Neural cell (in vitro differentiated cells): ENCODE measurements around the gene PPP2R1A. TPM values are rescaled to one million over a fixed set of nuclear protein-coding genes. Genes with fewer than 3 reads are reported as not detected.

ENCODE experiments used
- H2AFZ ChIP-seq: fragments of 200-600, 300-800 bp; sonication (generic), shearing (Covaris generic); 2 replicates; pipeline ENCODE4 v1.6.0; 2014; ENCODE audit warnings: low read depth, mild to moderate bottlenecking, antibody characterized with exemption, low read length, moderate library complexity
- H3F3A ChIP-seq: fragments of 200-600 bp; shearing (Covaris generic); 2 replicates; pipeline ENCODE4 v1.6.1; 2016; ENCODE audit warnings: mild to moderate bottlenecking, moderate library complexity, mixed read lengths, antibody characterized with exemption, low read length; ENCODE audit not compliant: insufficient read depth, poor library complexity, severe bottlenecking
- H3K27ac ChIP-seq: fragments of 200-600, 300-800 bp; sonication (generic), shearing (Covaris generic); 2 replicates; pipeline ENCODE4 v1.5.1; 2014; ENCODE audit warnings: mild to moderate bottlenecking, low read length, moderate library complexity
- H3K27me3 ChIP-seq: fragments of 300-800, 200-600 bp; sonication (generic), shearing (Covaris generic); 2 replicates; pipeline ENCODE4 v1.6.0; 2014; ENCODE audit warnings: mild to moderate bottlenecking, low read depth, low read length, moderate library complexity; ENCODE audit not compliant: insufficient read depth
- H3K36me3 ChIP-seq: fragments of 300-800, 200-600 bp; sonication (generic), shearing (Covaris generic); 2 replicates; pipeline ENCODE4 v1.5.1; 2014; ENCODE audit warnings: mild to moderate bottlenecking, antibody characterized with exemption, low read length, moderate library complexity; ENCODE audit not compliant: insufficient read depth
- H3K4me2 ChIP-seq: fragments of 300-800, 200-600 bp; sonication (generic), shearing (Covaris generic); 2 replicates; pipeline ENCODE4 v1.6.0; 2014; ENCODE audit warnings: mild to moderate bottlenecking, low read length
- H3K4me3 ChIP-seq: fragments of 300-800, 200-600 bp; sonication (generic), shearing (Covaris generic); 2 replicates; pipeline ENCODE4 v1.5.1; 2014; ENCODE audit warnings: mild to moderate bottlenecking, low read length, moderate library complexity
- H3K79me2 ChIP-seq: fragments of 200-600 bp; shearing (Covaris generic); replicated peaks from 2 replicates; pipeline ENCODE4 v1.6.0; 2014; ENCODE audit warnings: mild to moderate bottlenecking, low read length, moderate library complexity; ENCODE audit not compliant: insufficient read depth
- H3K9ac ChIP-seq: fragments of 300-800, 200-600 bp; sonication (generic), shearing (Covaris generic); 2 replicates; pipeline ENCODE4 v1.6.1; 2016; ENCODE audit warnings: mild to moderate bottlenecking, low read length, mixed read lengths
- H3K9me2 ChIP-seq: fragments of 200-600 bp; shearing (Covaris generic); 2 replicates; pipeline ENCODE4 v1.6.1; 2016; ENCODE audit warnings: mild to moderate bottlenecking, low read length, mixed read lengths; ENCODE audit not compliant: insufficient read depth
- H3K9me3 ChIP-seq: fragments of 200-600, 300-800 bp; sonication (generic), shearing (Covaris generic); 2 replicates; pipeline ENCODE4 v1.6.1; 2016; ENCODE audit warnings: mild to moderate bottlenecking, mixed run types, low read length, moderate library complexity, mixed read lengths
- H4K20me1 ChIP-seq: fragments of 200-600 bp; shearing (Covaris generic); 2 replicates; pipeline ENCODE4 v1.6.1; 2016; ENCODE audit warnings: mild to moderate bottlenecking, mixed run types; ENCODE audit not compliant: insufficient read depth
- CTCF ChIP-seq: fragments of 450-650 bp; IDR thresholded peaks from 2 replicates; pipeline ENCODE4 v1.5.1; 2014; ENCODE audit warnings: antibody characterized with exemption, mild to moderate bottlenecking, moderate library complexity; ENCODE audit not compliant: poor library complexity, severe bottlenecking
- EP300 ChIP-seq: fragments of 450-650 bp; conservative IDR thresholded peaks from 2 replicates; pipeline ENCODE4 v1.6.1; 2014; ENCODE audit warnings: antibody characterized with exemption, mild to moderate bottlenecking, moderate library complexity; ENCODE audit not compliant: poor library complexity, severe bottlenecking
- EZH2 ChIP-seq: fragments of 200-600, 300-800 bp; shearing (Covaris generic), sonication (generic); IDR thresholded peaks from 2 replicates; pipeline ENCODE4 v1.6.1; 2014; ENCODE audit warnings: antibody characterized with exemption, low read length, borderline replicate concordance, mild to moderate bottlenecking; ENCODE audit not compliant: insufficient read depth, poor library complexity, severe bottlenecking
- MXI1 ChIP-seq: fragments of 450-650 bp; conservative IDR thresholded peaks from 2 replicates; pipeline ENCODE4 v1.6.1; 2014; ENCODE audit warnings: antibody characterized with exemption, mild to moderate bottlenecking; ENCODE audit not compliant: poor library complexity, severe bottlenecking
- POLR2AphosphoS5 ChIP-seq: IDR thresholded peaks from 2 replicates; pipeline ENCODE4 v1.6.1; 2012
- RAD21 ChIP-seq: fragments of 450-650 bp; conservative IDR thresholded peaks from 2 replicates; pipeline ENCODE4 v1.6.1; 2014; ENCODE audit warnings: antibody characterized with exemption, mild to moderate bottlenecking, moderate library complexity
- SMC3 ChIP-seq: fragments of 450-650 bp; conservative IDR thresholded peaks from 2 replicates; pipeline ENCODE4 v1.6.1; 2014; ENCODE audit warnings: antibody characterized with exemption, mild to moderate bottlenecking, moderate library complexity; ENCODE audit not compliant: poor library complexity
- TAF1 ChIP-seq: IDR thresholded peaks from 2 replicates; pipeline ENCODE4 v1.6.1; 2012; ENCODE audit warnings: low read depth
- polyA plus RNA-seq: library from polyadenylated mRNA; depleted of rRNA; stranded (reverse); fragments of >200 nt; gene quantifications from 2 replicates; pipeline ENCODE4 v1.2.3, GENCODE V29; 2014
- TF ChIP-seq, protein P1 (sequence below): IDR thresholded peaks from 2 replicates; pipeline ENCODE4 v1.6.1; 2012; ENCODE audit warnings: borderline replicate concordance

Gene PPP2R1A
- polyA plus RNA-seq, 1 donor from 2014 or later = 394 TPM

DNA sequence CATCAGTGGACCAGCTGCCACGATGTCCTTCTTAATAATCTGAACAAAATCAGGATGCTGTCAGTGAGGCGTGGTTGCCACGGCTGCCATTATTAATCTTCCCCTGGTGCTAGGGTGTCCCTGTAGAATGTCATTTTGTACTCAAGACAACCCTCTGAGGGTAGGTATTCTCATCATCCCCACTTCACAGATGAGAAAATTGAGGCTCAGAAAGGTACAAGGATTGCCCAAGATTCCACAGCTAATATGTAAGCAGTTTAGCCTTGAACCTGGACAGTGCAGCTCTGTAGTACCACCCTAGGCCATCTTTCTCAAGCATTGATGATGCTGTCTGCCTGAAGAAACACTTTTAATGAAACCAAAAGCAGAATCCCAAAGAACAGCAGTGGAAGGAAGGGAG, 8.1 kb downstream of the PPP2R1A start:
- no peak overlapping the region for H2AFZ ChIP-seq
- H3K9me2 ChIP-seq = no peaks in the 10 kb centered on the region
- H3K9me3 ChIP-seq = no peaks in the 10 kb centered on the region
- H3K27me3 ChIP-seq = no peaks in the 10 kb centered on the region
- H3K4me3 ChIP-seq = no peak overlapping the region
- no peak overlapping the region for H3K4me2 ChIP-seq
- TF ChIP-seq EP300 (no peak), POLR2AphosphoS5 (no peak), RAD21 (no peak), MXI1 (no peak), TAF1 (no peak)
- peaks cover 60% of the 10 kb centered on the region for H3K79me2 ChIP-seq
- H4K20me1 ChIP-seq = peaks cover 7% of the 10 kb centered on the region
- no peak overlapping the region for H3K9ac ChIP-seq
- peaks cover 25% of the 10 kb centered on the region for H3K36me3 ChIP-seq
- no peaks in the 10 kb centered on the region for H3F3A ChIP-seq
- H3K27ac ChIP-seq = no peak overlapping the region

- Histone ChIP-seq H3F3A (no peaks in the 10 kb centered on the region), H3K36me3 (peaks cover 22% of the 10 kb centered on the region), H3K9ac (no peak overlapping the region), H3K4me2 (no peak overlapping the region), H3K27ac (no peak overlapping the region), H3K9me3 (no peaks in the 10 kb centered on the region), H3K79me2 (peaks cover 56% of the 10 kb centered on the region), H2AFZ (no peak overlapping the region), H3K4me3 (no peak overlapping the region), H3K27me3 (no peaks in the 10 kb centered on the region), H3K9me2 (no peaks in the 10 kb centered on the region), H4K20me1 (peaks cover 7% of the 10 kb centered on the region)
- TF ChIP-seq POLR2AphosphoS5 (no peak), EP300 (no peak), MXI1 (no peak), CTCF (no peak), EZH2 (no peak), TAF1 (no peak), RAD21 (no peak), SMC3 (no peak)
- TF ChIP-seq, protein P1, sequence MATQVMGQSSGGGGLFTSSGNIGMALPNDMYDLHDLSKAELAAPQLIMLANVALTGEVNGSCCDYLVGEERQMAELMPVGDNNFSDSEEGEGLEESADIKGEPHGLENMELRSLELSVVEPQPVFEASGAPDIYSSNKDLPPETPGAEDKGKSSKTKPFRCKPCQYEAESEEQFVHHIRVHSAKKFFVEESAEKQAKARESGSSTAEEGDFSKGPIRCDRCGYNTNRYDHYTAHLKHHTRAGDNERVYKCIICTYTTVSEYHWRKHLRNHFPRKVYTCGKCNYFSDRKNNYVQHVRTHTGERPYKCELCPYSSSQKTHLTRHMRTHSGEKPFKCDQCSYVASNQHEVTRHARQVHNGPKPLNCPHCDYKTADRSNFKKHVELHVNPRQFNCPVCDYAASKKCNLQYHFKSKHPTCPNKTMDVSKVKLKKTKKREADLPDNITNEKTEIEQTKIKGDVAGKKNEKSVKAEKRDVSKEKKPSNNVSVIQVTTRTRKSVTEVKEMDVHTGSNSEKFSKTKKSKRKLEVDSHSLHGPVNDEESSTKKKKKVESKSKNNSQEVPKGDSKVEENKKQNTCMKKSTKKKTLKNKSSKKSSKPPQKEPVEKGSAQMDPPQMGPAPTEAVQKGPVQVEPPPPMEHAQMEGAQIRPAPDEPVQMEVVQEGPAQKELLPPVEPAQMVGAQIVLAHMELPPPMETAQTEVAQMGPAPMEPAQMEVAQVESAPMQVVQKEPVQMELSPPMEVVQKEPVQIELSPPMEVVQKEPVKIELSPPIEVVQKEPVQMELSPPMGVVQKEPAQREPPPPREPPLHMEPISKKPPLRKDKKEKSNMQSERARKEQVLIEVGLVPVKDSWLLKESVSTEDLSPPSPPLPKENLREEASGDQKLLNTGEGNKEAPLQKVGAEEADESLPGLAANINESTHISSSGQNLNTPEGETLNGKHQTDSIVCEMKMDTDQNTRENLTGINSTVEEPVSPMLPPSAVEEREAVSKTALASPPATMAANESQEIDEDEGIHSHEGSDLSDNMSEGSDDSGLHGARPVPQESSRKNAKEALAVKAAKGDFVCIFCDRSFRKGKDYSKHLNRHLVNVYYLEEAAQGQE = no peak
Measured at GRCh38 chr19:52198678-52199077, 8.8 kb downstream of the PPP2R1A start.
